ENCODE results near the gene MMP15.

Gene MMP15

GRCh38 chr16:58000706-58001676 lies 24.6 kb upstream of the MMP15 start, which contains the start of gene USB1:
USB1 (plus strand) TSS chr16:58001407; CDS start chr16:58001484, 77 bp downstream.
- no peaks in the 10 kb centered on the region for H3K27me3 ChIP-seq (ENCODE audit: insufficient read depth, low read length, poor library complexity)
- TF ChIP-seq CTCF (IDR thresholded peaks at IDR 0.05; ENCODE audit: borderline replicate concordance, extremely low read depth, low read length, poor library complexity, severe bottlenecking) (peak; percentile 69), EZH2 (IDR thresholded peaks at IDR 0.05; ENCODE audit: borderline replicate concordance, low read depth, low read length, severe bottlenecking) (no peak)
- ATAC-seq (ENCODE audit: insufficient read depth, low read depth) = peak; percentile 88
- H3K4me1 ChIP-seq (ENCODE audit: insufficient read depth, low read length) = peaks cover 34% of the 10 kb centered on the region
- H3K4me3 ChIP-seq (ENCODE audit: low read depth in 1 of 2, low read length in 2 of 2) = peak within 1 kb of the TSS; percentile 85 to 98
- H3K27ac ChIP-seq (ENCODE audit: low read length) = peak within 1 kb of the TSS; percentile 86
- peaks cover 22% of the 10 kb centered on the region for H3K79me2 ChIP-seq (ENCODE audit: insufficient read depth, low read length)
- peaks cover 10% of the 10 kb centered on the region; the same call in 1 of the 2 replicates for H4K20me1 ChIP-seq (ENCODE audit: insufficient read depth, low read length)
- H3K9me3 ChIP-seq (ENCODE audit: insufficient read depth, low read length, severe bottlenecking) = no peaks in the 10 kb centered on the region
- peak within 1 kb of the TSS; percentile 94 for H2AFZ ChIP-seq (ENCODE audit: low read depth, low read length)
- peaks cover 52% of the 10 kb centered on the region for H3K36me3 ChIP-seq (ENCODE audit: insufficient read depth, low read length)
- peak within 1 kb of the TSS; percentile 72 for H3K9ac ChIP-seq (ENCODE audit: low read depth, low read length)
- H3K4me2 ChIP-seq (ENCODE audit: insufficient read depth, low read length) = peak within 1 kb of the TSS; percentile 100
- DNase-seq = peak; percentile 90

- H3K27ac ChIP-seq (ENCODE audit: low read length) = peak overlapping the region; percentile 86
Observed at GRCh38 chr16:58001781-58002415, 23.7 kb upstream of the MMP15 start.

GRCh38 chr16:58002416-58002800 lies 23.1 kb upstream of the MMP15 start:
- DNase-seq (no peak), ATAC-seq (ENCODE audit: insufficient read depth, low read depth) (no peak)
- peaks cover 9% of the 10 kb centered on the region; the same call in 1 of the 2 replicates for H4K20me1 ChIP-seq (ENCODE audit: insufficient read depth, low read length)
- H3K9me3 ChIP-seq (ENCODE audit: insufficient read depth, low read length, severe bottlenecking) = no peaks in the 10 kb centered on the region
- H3K36me3 ChIP-seq (ENCODE audit: insufficient read depth, low read length) = peaks cover 43% of the 10 kb centered on the region
- TF ChIP-seq CTCF (IDR thresholded peaks at IDR 0.05; ENCODE audit: borderline replicate concordance, extremely low read depth, low read length, poor library complexity, severe bottlenecking) (no peak), EZH2 (IDR thresholded peaks at IDR 0.05; ENCODE audit: borderline replicate concordance, low read depth, low read length, severe bottlenecking) (no peak)
- no peak overlapping the region for H3K27ac ChIP-seq (ENCODE audit: low read length)
- H3K9ac ChIP-seq (ENCODE audit: low read depth, low read length) = peak overlapping the region; percentile 72; the same call in 1 of the 2 replicates
- no peak overlapping the region for H2AFZ ChIP-seq (ENCODE audit: low read depth, low read length)
- H3K4me2 ChIP-seq (ENCODE audit: insufficient read depth, low read length) = peak overlapping the region; percentile 100
- peaks cover 34% of the 10 kb centered on the region for H3K4me1 ChIP-seq (ENCODE audit: insufficient read depth, low read length)
- peaks cover 24% of the 10 kb centered on the region for H3K79me2 ChIP-seq (ENCODE audit: insufficient read depth, low read length)
- H3K4me3 ChIP-seq (ENCODE audit: low read depth in 1 of 2, low read length in 2 of 2) = 0 out of 4 replicates have a peak overlapping the region, but pooled peaks of 1 of the 2 experiments have one; percentile 7
- no peaks in the 10 kb centered on the region for H3K27me3 ChIP-seq (ENCODE audit: insufficient read depth, low read length, poor library complexity)

More at GRCh38 chr16:58001781-58002415, 23.7 kb upstream of the MMP15 start:
- H3K9me3 ChIP-seq (ENCODE audit: insufficient read depth, low read length, severe bottlenecking) = no peaks in the 10 kb centered on the region
- peaks cover 34% of the 10 kb centered on the region for H3K4me1 ChIP-seq (ENCODE audit: insufficient read depth, low read length)
- ATAC-seq (ENCODE audit: insufficient read depth, low read depth) = no peak
- no peaks in the 10 kb centered on the region for H3K27me3 ChIP-seq (ENCODE audit: insufficient read depth, low read length, poor library complexity)
- H3K4me2 ChIP-seq (ENCODE audit: insufficient read depth, low read length) = peak overlapping the region; percentile 100
- peak overlapping the region; percentile 72 for H3K9ac ChIP-seq (ENCODE audit: low read depth, low read length)
- H3K4me3 ChIP-seq (ENCODE audit: low read depth in 1 of 2, low read length in 2 of 2) = peak overlapping the region; percentile 85 to 98; a peak in 3 of 4 replicates
- peaks cover 23% of the 10 kb centered on the region for H3K79me2 ChIP-seq (ENCODE audit: insufficient read depth, low read length)
- peak overlapping the region; percentile 94 for H2AFZ ChIP-seq (ENCODE audit: low read depth, low read length)
- DNase-seq = no peak
- TF ChIP-seq EZH2 (IDR thresholded peaks at IDR 0.05; ENCODE audit: borderline replicate concordance, low read depth, low read length, severe bottlenecking) (no peak), CTCF (IDR thresholded peaks at IDR 0.05; ENCODE audit: borderline replicate concordance, extremely low read depth, low read length, poor library complexity, severe bottlenecking) (no peak)
- H4K20me1 ChIP-seq (ENCODE audit: insufficient read depth, low read length) = peaks cover 9% of the 10 kb centered on the region; the same call in 1 of the 2 replicates
- H3K36me3 ChIP-seq (ENCODE audit: insufficient read depth, low read length) = peaks cover 48% of the 10 kb centered on the region

Measured in DND-41 (cell line).